OCI-LY7 (cell line): ENCODE data around the gene FAM120C.

ENCODE experiments used
- CTCF ChIP-seq: fragments of 200-600 bp; sonication (generic); conservative IDR thresholded peaks from 2 replicates; pipeline ENCODE4 v1.5.1; 2014; ENCODE audit warnings: mild to moderate bottlenecking, antibody characterized with exemption, low read length, moderate library complexity, mixed read lengths
- EZH2phosphoT487 ChIP-seq: fragments of 200-600 bp; sonication (generic); IDR thresholded peaks from 2 replicates; pipeline ENCODE4 v1.6.1; 2018; ENCODE audit warnings: low read depth, borderline replicate concordance, mild to moderate bottlenecking, mixed run types, antibody characterized with exemption, low read length, moderate library complexity, mixed read lengths

GRCh38 chrX:54213603-54214002 is 30.5 kb upstream of the FAM120C start:
- TF ChIP-seq CTCF (no peak), EZH2phosphoT487 (no peak)
